GM18502 (cell line): ENCODE data around the gene CASZ1.

Source experiments
- ATAC-seq: cut with Tn5 transposase; IDR thresholded peaks from one replicate; pipeline ENCODE4 v1.9.1; 2021; ENCODE audit warnings: mild to moderate bottlenecking; ENCODE audit not compliant: unreplicated experiment, poor library complexity

The CASZ1 gene

DNA sequence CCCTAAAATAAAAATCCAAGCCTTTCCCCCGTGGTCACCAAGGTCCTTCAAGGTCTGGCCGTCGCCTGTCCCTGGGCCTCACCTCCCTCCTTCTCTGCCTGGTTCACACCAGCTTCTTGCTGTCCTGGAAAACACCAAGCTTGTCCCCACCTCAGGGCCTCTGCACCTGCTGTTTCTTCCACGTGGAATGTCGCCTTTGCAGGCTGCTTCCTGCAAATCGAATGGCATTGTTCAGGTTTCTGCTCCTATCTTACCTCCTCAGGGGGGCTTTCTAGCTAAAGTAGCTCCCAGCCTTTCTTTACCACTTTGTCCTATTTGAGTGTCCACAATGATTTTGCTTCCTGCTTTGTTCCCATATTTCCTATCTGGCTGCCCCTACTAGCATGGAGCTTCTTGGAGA is 3.3 kb upstream of the CASZ1 start:
- no peak for ATAC-seq

DNA sequence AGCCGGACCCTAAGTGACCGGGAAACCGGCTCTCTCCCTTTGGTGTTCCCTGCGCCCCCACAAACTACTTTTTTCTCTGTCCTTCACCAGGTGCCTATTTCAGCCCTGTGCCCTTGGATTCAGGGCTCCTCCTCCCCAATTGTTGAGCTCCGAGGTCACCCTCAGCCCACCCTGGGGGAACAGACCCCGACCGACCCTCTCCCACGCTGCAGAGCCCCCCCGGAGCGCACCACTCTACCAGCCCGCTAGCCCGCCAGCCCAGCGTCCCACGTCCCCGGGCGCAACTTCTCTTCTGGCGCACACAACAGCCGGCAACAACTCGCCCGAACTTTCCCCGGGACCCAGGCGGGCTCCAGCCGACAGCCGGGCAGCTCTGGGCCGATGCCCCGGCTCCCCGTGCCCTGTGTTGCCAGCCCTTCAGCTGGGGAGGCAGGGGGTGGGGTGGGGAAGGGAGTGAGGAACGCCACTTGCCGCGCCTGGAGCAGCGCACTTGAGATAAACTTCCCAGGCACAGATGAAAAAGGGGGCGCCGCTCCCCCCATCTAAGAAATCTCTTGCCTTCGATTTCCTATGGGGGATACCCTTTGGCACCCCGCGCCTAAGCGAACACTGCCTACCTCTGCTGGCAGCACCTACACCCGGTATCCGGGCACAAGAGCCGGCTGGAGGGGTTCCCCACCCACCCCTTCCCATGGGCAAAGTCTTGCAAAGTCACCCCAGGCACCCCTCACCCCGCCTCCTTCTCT is 997 bp downstream of the CASZ1 start:
- no peak for ATAC-seq

DNA sequence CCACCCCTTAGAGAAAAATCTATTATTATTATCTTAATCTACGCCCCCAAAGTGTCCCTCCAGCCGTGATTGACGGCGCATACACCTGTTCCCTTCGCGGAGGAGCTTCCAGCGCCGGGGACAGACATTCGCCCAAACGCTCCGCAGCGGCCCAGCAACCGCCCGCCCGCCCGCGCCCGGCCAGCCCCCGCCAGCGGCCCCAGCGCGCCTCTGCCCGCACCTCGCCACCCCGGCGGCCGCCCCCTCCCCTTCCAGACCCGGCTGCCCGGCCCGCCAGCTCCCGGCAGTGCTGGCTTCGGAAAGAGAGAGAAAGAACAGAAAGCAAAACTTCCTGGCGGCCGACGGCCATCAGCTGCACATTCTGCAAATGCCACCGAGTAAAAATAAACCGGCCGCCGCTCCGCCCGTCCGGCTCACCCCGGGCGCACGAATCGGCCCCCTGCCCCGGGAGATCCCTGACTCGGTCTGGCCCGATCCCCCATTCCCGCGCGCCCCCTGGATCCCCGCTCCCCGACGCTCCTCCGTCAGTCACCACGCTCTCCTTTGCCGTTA is 1.6 kb downstream of the CASZ1 start:
- ATAC-seq: no peak

DNA sequence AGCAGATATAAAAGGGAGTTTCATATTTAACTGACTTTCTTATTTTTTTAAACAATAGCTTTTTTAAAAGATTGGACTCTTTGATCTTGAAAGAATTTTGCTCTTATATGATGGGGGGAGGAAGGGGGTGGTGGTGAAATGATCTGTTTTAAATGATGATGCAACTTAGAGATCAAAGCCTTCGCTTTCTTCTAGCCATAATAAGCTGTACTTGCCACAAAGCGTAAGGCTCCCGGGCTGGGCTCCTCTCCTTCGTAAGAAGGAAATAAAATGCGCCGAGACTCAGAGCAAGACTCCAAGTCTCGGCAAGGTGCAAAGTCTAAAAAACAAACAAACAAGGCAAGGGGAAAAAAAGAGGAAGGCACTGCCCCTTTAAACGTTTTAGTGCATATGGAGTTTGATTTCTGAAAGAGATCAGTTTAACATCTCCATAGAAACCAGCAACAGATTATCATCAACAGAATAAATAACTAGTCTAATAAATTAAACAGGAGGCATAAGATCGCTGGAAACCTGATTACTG is 3.3 kb downstream of the CASZ1 start:
- no peak for ATAC-seq

DNA sequence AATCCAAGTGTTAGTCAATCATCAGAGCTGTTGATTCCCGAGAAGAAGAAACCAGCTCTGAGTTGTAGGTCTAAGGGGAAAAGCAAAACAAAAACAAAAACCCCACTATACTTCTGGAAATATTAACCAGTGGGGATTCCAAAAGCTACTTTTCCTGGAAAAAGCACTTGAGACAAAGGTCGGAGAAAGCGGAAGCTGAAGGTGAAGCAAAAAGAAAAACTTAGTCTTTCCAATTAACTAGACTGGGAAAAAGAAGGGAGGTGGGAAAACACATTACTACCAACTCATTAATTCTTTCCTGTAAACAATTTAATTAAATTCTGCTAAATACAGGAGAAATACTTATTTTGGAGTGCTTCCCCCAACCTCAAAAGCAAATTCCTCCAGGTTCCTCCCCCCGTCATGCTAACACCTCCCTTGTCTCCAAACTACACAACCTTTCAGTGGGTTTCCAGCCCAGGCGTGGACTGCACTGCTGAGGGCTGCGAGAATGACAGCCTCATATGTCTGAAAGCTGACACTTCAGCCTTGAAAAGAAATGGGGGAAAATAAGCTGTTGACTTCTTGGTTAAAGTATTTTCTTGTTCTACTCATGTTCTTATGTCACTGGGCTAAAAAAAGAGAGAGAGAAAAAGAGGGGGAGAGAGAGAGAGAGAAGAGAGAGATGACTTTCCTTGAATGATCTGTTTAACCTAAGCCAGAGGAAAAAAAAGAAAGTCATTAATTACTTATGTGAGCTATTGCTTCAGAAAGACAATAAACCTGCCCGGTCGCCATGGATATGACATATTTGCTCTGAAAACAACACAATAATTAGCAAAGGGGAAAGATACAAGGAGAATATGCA is 5.1 kb downstream of the CASZ1 start:
- ATAC-seq: no peak

DNA sequence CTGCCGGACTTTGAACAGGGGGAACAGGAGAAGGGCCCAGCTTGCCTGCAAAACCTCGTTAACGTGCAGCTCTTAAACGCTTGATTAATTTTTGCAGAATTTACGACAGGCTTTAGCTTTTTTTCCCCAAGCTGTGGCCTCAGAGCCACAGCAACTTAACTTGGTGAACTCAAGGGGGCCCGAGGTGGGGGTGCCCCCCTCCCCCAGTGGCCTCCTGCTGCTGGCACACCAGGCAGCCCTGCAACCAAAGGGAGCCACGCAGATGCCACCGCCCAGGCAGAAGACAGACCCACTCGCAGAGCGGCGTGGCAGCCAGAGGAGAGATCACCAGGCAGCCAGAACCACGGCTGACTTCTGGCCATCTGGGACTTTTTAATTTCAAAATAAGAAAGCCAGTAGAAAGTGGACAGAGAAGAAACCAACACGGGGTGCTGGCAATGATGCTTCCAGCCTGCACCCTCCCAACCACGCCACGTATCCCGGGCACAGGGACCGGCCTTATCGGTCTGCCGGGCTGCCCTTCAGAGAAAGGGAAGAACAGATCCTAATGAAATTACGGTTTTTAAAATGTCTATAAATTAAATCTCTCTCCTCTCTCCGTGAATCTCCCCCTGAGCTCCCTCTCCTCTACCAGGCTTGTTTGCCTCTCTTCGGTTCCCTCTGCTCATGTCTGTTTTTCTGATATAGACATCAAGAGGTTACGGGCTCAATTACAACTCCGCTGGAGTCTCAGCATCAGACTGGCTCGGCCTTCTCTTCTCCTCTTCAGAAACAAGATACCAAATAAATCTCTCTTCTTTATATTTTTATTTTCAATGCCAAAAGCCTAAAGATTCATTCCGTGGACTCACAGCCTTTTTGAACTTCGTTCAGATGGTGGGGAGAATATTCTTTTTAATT is 6.4 kb downstream of the CASZ1 start:
- ATAC-seq: no peak

DNA sequence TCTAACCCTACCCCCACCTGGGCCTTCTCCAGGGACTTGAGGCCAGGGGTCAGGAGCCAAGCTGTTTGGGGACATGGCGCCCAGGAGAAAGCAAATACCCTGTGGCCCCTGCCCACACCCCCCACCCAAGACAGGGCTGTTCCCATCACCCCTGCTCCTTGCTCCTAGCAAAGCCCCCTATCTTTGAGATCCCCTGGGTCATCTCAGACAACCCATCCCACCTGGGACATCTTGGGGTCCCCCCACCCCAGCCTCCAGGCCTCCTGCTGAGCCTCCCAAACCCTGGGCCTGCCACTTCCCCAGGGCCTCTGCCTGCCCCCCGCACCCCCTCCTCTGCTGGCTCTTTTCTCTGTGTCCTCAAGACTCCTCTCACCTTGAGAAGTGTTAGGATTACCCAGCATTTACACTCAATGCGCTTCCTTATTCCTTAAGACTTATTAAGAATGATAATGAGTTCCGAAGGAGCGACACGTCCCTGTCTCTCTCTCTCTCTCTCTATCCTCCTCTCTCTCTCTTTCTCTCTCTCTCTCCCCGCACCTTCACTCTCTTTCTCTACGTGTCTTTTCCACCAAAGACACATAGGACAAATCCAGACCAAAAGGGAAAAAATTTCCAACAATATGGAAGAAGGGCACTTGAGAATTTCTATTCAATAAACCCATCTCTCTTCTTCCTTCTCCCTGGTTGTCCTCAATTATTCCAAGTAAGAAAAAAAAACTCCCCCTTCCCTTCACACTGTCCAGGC is 7.2 kb downstream of the CASZ1 start:
- ATAC-seq: no peak

DNA sequence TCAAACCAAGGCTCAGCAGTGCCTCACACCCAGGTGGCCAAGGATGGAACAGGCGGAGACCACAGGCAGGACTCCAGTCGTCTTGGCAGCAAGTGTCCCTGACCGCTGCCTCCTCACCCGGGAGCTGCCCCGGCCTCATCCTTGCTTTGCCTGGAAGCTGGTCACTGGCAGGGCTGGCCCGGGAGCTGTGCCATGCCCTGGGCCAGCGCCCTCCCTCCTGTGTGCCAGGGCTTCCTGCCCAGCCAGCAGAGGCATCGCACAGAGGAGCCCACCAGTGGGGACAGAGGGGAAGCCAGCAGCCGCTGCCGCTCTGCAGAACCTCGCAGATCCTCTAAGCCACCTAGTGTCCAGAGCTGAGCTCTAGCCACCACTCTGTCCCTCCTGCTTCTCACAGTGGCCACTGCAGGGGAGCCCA is 7.8 kb downstream of the CASZ1 start:
- ATAC-seq: no peak

DNA sequence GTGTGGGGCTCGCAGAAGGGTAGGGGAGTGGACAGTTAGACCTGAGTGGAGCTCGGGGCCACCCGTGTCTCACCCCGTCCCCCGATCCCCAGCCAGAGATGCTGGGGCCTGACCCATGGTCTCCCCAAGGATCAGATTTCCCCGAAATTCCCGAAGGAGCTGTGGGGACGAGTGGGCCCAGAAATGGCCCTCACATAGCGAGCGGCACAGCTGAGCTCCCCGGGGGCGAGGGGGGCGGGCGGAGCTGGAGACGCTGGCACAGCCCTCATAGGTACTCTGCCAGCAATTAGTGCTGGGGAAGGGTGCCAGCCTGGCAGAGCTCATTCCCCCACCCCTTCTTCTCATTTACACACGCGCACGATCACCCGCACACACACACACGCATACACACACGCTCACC is 9.2 kb downstream of the CASZ1 start:
- ATAC-seq: no peak

DNA sequence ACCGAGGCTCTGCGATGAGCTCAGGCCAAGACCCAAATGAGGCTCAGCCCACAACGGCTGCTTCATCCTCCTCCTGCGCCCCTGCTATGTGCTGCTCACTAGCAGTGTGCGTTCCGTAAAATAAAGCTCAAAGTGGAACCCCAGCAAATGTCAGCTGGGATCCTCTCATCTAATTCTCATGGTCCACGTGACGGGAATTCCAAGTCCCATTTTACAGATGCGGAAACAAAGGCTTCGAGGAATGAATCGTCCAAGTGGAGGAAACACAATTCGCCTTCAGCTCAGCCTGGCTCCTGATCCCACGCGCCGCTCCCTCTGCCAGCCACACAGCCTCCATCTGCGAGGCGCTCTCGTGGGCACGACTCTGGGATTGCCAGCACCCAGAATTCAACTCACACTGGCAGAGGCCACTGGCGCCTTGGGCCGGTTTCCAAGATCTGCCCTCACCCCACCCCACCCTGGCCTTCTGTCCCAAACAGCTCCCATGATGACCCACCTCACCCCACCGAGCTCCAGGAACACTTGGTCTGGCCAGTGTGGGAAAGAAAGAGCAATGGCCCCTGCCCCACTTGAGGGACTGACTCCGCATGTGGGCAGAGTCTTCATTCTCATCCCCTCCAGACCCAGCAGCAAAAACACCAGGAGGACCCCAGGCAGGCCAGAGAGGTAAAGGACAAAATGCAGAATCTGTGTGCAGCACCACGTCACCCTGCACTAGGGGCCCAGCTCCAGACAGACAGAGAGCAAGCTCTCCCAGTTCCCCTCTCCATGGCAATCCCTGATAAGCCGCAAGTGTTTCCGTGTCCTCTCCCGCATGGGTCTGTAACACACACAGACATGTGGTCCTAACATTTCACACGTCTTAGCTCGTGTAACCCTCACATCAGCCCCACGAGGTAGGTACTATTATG is 10.5 kb downstream of the CASZ1 start:
- ATAC-seq: no peak

DNA sequence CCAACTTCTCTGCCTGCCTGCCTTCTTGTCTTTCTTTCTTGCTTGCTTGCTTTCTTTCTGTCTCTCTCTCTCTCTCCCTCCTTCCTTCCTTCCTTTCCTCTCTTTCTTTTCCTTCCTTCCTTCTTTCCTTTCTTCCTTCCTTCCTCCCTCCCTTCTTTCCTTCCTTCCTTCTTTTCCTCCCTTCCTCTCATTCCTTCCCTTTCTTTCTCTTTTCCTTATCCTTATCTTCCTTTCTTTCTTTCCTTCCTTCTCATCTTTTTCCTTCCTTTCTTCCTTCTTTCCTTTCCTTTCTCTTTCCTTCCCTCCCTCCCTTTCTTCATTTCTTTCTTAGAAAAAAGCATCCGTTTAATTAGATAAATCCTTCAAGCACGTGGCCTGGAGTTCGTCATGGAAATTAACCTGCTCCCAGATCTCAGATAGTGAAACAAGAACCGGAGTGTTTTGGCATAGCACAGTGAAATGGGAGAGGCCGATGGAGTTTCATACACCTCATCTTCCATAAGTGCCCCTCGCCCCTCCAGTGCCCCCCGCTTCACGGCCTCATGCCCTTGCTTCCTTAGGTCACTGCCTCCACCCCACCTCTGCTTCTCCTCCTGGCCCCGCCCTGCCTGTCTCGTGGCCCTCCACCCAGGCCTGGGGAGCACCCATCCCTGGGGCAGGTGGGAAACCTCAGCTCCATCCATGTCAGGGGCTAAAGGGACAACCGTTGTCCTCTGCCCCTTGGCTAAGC is 11.3 kb downstream of the CASZ1 start:
- no peak for ATAC-seq

DNA sequence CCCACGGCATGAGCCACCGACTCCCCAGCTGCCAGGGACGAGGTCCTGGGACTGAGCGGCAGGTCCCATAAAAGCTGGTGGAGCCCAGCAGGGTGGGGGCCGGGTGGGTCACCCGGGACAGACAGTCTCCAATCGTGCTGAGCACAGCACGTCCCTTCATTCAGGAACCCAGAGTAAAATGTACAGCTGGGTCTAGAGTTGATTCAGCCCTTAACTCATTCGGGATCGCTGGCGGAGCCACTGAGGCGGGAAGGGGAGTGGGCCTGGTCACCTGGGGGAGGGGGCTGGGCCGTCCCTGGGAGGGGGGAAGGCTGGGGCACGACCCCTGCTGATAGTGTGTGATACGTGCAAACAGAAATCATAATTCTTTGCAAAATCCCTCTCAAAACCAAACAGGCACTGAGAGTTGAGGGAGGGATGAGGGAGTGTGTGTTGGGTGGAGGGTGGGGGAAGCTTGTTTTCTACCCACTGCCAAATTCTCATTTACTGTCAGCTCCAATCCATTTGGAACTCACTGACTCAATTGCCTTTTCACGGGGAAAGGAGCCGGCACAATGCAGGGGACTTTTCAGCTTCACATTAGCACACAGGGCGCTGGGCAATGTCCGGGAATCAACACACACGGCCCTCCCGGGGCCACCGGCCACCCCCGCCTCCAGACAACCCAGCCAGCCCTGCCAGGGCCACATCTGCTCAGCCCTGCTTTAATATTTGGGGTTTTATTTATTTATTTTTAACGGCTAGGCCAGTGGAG is 13.8 kb downstream of the CASZ1 start:
- no peak for ATAC-seq

DNA sequence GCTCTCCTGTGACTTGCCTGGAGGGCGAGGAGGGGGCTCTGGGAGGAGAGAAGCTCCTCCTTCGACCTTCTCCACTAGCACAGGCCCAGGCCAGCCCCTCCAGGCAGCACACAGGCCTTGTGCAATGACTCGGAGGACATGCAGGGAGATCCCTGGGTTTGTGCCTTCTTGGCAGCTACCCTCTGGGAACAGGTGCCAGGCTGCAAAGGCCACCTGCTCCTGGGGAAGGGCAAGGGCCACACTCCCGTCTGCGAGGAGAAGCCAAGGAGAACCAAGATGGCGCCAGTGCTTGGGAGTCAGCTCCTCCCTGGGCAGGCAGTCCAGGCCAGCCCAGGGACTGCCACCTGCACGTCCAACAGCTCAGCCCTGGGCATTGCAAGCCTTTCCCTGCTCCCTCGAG is 15.3 kb downstream of the CASZ1 start:
- ATAC-seq: no peak

DNA sequence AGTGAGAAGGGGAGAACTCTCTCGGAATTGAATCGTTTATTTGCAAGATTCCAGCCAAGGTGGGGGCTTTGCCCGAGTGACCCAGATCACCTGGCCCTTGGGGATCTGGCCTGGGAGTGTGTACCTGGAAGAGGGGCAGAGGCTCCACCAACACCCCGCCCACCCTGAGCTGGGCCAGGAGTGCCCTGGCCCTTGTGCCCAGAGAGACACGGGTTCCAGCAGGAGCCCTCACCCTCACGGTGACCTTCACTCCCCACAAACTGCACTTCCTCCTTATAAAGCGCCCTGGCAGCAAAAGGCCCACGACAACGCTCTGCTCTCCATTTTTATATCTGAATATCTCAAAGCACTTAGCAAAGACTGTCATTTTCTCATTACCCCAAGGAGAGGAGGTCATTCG is 16.6 kb downstream of the CASZ1 start:
- ATAC-seq: no peak

DNA sequence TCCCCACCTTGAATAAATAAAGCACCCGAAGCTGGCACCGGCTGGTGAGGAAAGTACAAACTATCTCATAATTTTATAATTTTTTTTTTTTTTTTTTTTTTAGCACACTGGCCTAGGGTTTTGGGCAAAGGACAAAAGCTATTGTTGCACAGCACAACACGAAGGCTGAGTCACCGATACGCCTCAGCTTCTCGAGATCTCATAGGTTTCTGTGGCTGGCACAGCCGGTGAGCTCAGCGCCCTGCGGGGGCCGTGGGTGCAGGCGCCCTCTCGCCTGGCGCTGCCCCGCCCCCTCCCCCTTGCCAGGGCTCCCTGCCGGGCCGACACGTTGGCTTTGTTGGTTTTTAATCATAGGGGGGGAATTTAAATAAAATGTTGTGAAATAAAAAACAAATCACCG is 17.2 kb downstream of the CASZ1 start:
- no peak for ATAC-seq

DNA sequence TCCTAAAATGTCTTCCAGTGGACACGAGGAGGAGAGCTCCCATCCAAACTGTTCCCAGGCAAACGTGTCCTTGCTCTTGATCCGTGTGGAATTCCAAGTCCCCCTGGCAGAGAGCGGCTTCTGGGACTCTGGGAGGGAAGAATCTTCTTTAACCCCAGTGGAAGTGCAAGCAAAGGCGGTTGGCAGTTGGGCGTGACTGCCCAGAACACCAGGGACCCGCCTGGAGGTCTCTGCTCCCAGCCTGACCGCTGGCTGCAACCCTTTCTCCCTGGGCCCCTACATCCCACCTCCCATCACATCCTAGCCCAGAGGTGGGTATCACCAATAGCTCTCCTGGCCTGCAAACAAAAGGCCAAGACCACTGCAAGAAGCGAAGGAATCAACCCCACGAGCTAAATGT is 17.8 kb downstream of the CASZ1 start:
- no peak for ATAC-seq
